ENCODE measurements around the gene LEPROT. TPM values are rescaled to one million over a fixed set of nuclear protein-coding genes. Genes with fewer than 3 reads are reported as not detected.
A peak's percentile ranks its signal among the peaks of the same experiment; 100 is the strongest.
"Not testable (repeated sequence)": the region's sequence is repeated elsewhere in the genome, so short reads cannot be mapped to it uniquely, and the experiment has no call there.

LEPROT gene, protein sequence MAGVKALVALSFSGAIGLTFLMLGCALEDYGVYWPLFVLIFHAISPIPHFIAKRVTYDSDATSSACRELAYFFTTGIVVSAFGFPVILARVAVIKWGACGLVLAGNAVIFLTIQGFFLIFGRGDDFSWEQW
- 111 TPM for polyA plus RNA-seq (2013)

DNA sequence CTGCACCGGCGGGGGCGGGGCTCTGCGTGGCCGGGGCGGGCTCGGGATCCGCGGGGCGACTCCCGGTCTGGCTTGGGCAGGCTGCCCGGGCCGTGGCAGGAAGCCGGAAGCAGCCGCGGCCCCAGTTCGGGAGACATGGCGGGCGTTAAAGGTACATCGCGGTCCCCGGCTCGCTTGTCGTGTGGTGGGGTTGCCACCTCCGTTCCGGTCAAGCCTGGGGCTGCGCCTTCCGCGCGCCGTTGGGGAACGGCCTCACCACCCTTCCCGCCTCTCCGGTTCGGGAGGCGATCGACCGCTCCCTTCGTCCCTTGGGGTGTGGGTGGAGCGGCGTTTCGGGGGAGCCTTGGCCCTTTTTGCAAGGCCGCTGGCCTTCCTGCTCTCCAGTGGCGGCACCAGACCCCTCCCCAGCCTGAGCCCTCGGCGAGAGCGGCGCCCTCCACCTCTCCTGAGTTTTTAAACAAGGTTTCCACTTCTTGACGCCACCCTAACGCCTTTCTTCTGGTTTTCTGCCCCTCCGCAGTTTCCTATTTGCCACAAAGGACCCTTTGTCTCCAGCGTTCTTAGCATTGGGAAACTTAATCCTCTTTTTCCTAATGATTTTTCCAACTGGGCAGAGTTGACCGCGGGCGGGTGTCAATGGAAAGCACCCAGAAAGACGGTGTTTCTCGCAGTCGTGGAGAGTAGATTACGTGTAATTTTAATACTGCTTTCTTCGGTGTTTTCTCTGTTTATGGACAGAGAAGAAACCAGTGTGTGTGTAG lies at the start of gene LEPROT, which contains the start of gene LEPR:
TSS of gene LEPROT (plus strand) at position 79 of the 761 bp plus-strand sequence. CDS start at position 136, 57 bp downstream.
TSS of gene LEPR (plus strand) at position 79 of the 761 bp plus-strand sequence. CDS start 144,898 bp downstream, outside the sequence.
- CTCF ChIA-PET = interaction anchor here (0.6 to 2.3 kb wide), 6 partner anchors 9 to 267 kb away, joined by 3 to 10 read pairs (median 3); no protein-coding TSS in a partner anchor
- WGBS (ENCODE audit: insufficient coverage) = 0% methylated on average over 41 of the region's 60 CpGs

DNA sequence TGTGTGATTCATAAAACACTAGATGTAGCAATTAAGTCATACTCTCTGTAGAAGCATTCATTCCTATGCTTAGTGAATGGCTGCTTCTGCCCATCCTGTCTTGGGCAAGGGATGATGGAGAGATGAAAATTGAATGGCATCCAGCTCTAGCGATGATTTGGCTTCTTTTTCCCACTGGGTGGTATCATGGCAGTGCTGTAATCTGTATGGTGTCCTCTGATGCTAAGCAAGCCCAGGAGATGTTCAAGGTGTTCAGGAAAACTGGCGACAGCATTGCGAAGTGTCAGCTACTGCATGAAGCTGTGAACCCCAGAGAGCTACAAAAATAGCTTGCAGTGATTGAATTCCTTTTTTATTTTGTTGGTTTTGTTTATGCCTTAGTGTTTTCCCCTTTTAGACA lies 48.9 kb upstream of the LEPROT start:
- 100% methylated on average over 1 of the region's 3 CpGs for WGBS (ENCODE audit: insufficient coverage)
- Histone ChIP-seq H3K4me1 (ENCODE audit: control extremely low read depth in 1 of 4, control insufficient read depth in 4 of 4, insufficient read depth in 4 of 4, low read length in 3 of 4) (peaks cover 0 to 3% (median 0%) of the 10 kb centered on the region in 4 experiments), H3K27me3 (replicated peaks in 2 of 5; ENCODE audit: control insufficient read depth in 4 of 5, insufficient read depth in 5 of 5, low read length in 4 of 5) (no peaks in the 10 kb centered on the region), H3K36me3 (ENCODE audit: control insufficient read depth in 4 of 4, insufficient read depth in 4 of 4, low read length in 3 of 4) (peaks cover 0 to 13% (median 3%) of the 10 kb centered on the region in 4 experiments), H3K27ac (ENCODE audit: insufficient read depth in 1 of 2, low read depth in 1 of 2, low read length in 2 of 2, poor library complexity in 1 of 2, severe bottlenecking in 2 of 2) (no peak overlapping the region), H3K4me3 (ENCODE audit: control insufficient read depth in 1 of 7, extremely low read depth in 1 of 7, insufficient read depth in 4 of 7, low read depth in 2 of 7, low read length in 6 of 7) (no peak overlapping the region), H3K9me3 (ENCODE audit: control extremely low read depth in 1 of 5, control insufficient read depth in 4 of 5, insufficient read depth in 2 of 5, low read depth in 1 of 5, low read length in 4 of 5) (no peaks in the 10 kb centered on the region)
- POLR2A ChIA-PET = interaction anchor here (0.6 kb wide), 2 partner anchors 121 to 813 kb away, joined by 3 to 5 read pairs; no protein-coding TSS in a partner anchor
- CTCF ChIA-PET = no interaction called here
- DNase-seq = no peak

More for the DNA sequence above, at the start of gene LEPROT, which contains the start of gene LEPR:
- H3K9me3 ChIP-seq (ENCODE audit: control extremely low read depth in 1 of 5, control insufficient read depth in 4 of 5, insufficient read depth in 2 of 5, low read depth in 1 of 5, low read length in 4 of 5) = no peaks in the 10 kb centered on the region
- no peaks in the 10 kb centered on the region for H3K27me3 ChIP-seq (replicated peaks in 2 of 5; ENCODE audit: control insufficient read depth in 4 of 5, insufficient read depth in 5 of 5, low read length in 4 of 5)
- peak in 2 of 3 donors; percentile 72 to 84 for DNase-seq
- peaks cover 6 to 12% (median 8%) of the 10 kb centered on the region in 4 experiments for H3K36me3 ChIP-seq (ENCODE audit: control insufficient read depth in 4 of 4, insufficient read depth in 4 of 4, low read length in 3 of 4)
- POLR2A ChIA-PET = no interaction called here
- peak within 1 kb of the TSS; percentile 97 for H3K27ac ChIP-seq (ENCODE audit: insufficient read depth in 1 of 2, low read depth in 1 of 2, low read length in 2 of 2, poor library complexity in 1 of 2, severe bottlenecking in 2 of 2)
- peak within 1 kb of the TSS; percentile 77 to 93 (median 92) for H3K4me3 ChIP-seq (ENCODE audit: control insufficient read depth in 1 of 7, extremely low read depth in 1 of 7, insufficient read depth in 4 of 7, low read depth in 2 of 7, low read length in 6 of 7)
- H3K4me1 ChIP-seq (ENCODE audit: control extremely low read depth in 1 of 4, control insufficient read depth in 4 of 4, insufficient read depth in 4 of 4, low read length in 3 of 4) = peaks cover 9 to 50% (median 29%) of the 10 kb centered on the region in 4 experiments

DNA sequence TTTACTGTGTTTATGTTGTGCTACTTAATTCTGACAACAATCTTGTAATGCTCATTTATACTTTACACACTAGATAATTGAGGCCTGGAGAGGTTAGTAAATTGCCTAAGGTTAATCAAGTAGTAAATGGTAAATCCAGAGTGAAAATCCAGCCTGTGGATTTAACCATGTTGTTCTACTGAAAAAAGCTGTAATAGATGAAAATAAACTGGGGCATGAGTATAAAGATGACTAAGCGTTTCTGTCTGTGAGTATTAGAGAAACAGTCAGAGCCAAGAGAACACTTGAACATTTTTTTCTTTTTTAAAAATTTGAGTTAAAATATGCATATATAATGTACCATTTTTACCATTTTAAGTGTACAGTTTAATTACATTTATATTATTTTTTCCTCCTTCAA lies 47.9 kb upstream of the LEPROT start:
- H3K4me3 ChIP-seq (ENCODE audit: control insufficient read depth in 1 of 7, extremely low read depth in 1 of 7, insufficient read depth in 4 of 7, low read depth in 2 of 7, low read length in 6 of 7) = no peak overlapping the region
- H3K9me3 ChIP-seq (ENCODE audit: control extremely low read depth in 1 of 5, control insufficient read depth in 4 of 5, insufficient read depth in 2 of 5, low read depth in 1 of 5, low read length in 4 of 5) = no peaks in the 10 kb centered on the region
- H3K27me3 ChIP-seq (replicated peaks in 2 of 5; ENCODE audit: control insufficient read depth in 4 of 5, insufficient read depth in 5 of 5, low read length in 4 of 5) = no peaks in the 10 kb centered on the region
- no peak overlapping the region for H3K27ac ChIP-seq (ENCODE audit: insufficient read depth in 1 of 2, low read depth in 1 of 2, low read length in 2 of 2, poor library complexity in 1 of 2, severe bottlenecking in 2 of 2)
- peaks cover 0 to 7% (median 1%) of the 10 kb centered on the region in 4 experiments for H3K36me3 ChIP-seq (ENCODE audit: control insufficient read depth in 4 of 4, insufficient read depth in 4 of 4, low read length in 3 of 4)
- no CpG with 5 or more reads among the region's 1 CpG for WGBS (ENCODE audit: insufficient coverage)
- ChIA-PET CTCF (interaction anchor here (0.6 kb wide), 1 partner anchor 63 kb away, joined by 3 read pairs; the partner anchor contains the start of gene DNAJC6), POLR2A (no interaction called here)
- H3K4me1 ChIP-seq (ENCODE audit: control extremely low read depth in 1 of 4, control insufficient read depth in 4 of 4, insufficient read depth in 4 of 4, low read length in 3 of 4) = peaks cover 0 to 3% (median 0%) of the 10 kb centered on the region in 4 experiments
- peak in 2 of 3 donors; percentile 32 to 55 for DNase-seq

DNA sequence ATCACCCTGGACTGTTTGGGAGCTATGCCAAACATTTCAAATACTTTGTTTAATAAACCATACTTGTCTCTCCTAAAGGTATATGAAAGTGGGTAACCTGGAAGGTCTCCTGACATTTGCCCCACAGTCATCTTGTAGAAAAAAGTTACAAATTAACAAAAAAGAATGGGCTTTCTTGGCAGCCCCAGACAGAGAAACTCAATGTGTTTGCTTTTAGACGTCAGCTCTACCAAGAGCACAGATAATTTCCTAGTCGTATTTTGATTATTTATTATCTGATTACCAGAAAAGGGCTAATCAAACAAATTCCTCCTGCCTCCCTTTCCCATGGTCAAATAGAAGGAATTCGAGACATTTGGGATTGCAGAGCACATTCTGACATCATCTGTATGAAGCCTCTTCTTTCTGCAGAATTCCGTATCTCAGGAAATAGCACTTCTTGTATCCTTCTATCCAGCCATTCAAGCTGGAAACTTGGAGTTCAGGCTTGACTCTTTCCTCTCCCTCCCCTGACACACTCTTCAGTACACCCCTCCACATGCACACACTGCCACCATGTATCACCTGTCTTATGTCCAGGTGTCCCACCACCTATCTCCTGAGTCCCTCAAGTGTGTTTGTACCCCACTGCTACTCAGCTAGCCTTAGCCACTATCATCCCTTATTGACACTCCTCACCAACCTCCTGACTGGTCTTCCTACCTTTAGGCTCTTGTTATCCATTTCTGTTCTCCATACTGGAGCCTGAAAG lies 42.8 kb upstream of the LEPROT start:
- ChIA-PET POLR2A (no interaction called here), CTCF (interaction anchor here (1.4 kb wide), 1 partner anchor 32 kb away, joined by 5 read pairs; no protein-coding TSS in a partner anchor)
- peaks cover 0 to 5% (median 2%) of the 10 kb centered on the region in 4 experiments for H3K36me3 ChIP-seq (ENCODE audit: control insufficient read depth in 4 of 4, insufficient read depth in 4 of 4, low read length in 3 of 4)
- H3K27me3 ChIP-seq (replicated peaks in 2 of 5; ENCODE audit: control insufficient read depth in 4 of 5, insufficient read depth in 5 of 5, low read length in 4 of 5) = no peaks in the 10 kb centered on the region
- H3K4me1 ChIP-seq (ENCODE audit: control extremely low read depth in 1 of 4, control insufficient read depth in 4 of 4, insufficient read depth in 4 of 4, low read length in 3 of 4) = peaks cover 0 to 12% (median 2%) of the 10 kb centered on the region in 4 experiments
- no peaks in the 10 kb centered on the region for H3K9me3 ChIP-seq (ENCODE audit: control extremely low read depth in 1 of 5, control insufficient read depth in 4 of 5, insufficient read depth in 2 of 5, low read depth in 1 of 5, low read length in 4 of 5)
- no peak overlapping the region for H3K4me3 ChIP-seq (ENCODE audit: control insufficient read depth in 1 of 7, extremely low read depth in 1 of 7, insufficient read depth in 4 of 7, low read depth in 2 of 7, low read length in 6 of 7)
- no peak for DNase-seq
- H3K27ac ChIP-seq (ENCODE audit: insufficient read depth in 1 of 2, low read depth in 1 of 2, low read length in 2 of 2, poor library complexity in 1 of 2, severe bottlenecking in 2 of 2) = no peak overlapping the region
- 100% methylated on average over 4 of the region's 4 CpGs for WGBS (ENCODE audit: insufficient coverage)

DNA sequence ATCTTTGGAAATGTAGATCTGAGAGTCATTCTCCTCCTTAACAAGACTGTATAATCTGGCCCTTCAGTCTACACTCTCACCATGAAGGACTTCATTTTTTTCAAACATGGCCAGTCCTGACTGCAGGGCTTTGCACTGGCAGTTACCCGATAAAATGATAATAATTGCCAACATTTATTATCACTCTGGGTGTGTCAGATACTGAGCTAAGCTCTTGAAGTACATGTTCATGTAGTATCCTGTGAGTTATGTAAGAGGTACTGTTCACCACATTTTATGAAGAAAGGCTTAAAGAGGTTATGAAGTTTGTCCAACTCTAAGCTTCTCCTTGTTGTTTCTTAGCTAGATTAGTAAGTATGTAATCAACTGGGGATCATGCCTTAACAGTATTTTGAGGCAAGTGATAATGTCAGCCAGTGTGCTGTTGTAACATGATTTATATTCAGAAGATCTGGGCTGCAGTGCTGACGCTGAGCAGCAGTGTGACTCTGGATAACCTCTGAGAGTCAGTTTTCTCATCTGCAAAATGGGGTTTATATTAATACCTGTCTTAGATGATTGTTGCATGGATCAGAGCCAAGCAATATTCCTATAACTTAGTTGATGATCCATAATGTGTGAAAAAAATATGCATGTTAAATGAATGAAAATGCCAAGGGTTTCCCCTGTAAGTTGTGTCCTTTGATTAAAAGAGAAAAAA lies 42.1 kb upstream of the LEPROT start:
- H3K4me3 ChIP-seq (ENCODE audit: control insufficient read depth in 1 of 7, extremely low read depth in 1 of 7, insufficient read depth in 4 of 7, low read depth in 2 of 7, low read length in 6 of 7) = no peak overlapping the region
- no peak overlapping the region for H3K27ac ChIP-seq (ENCODE audit: insufficient read depth in 1 of 2, low read depth in 1 of 2, low read length in 2 of 2, poor library complexity in 1 of 2, severe bottlenecking in 2 of 2)
- H3K27me3 ChIP-seq (replicated peaks in 2 of 5; ENCODE audit: control insufficient read depth in 4 of 5, insufficient read depth in 5 of 5, low read length in 4 of 5) = no peaks in the 10 kb centered on the region
- no peaks in the 10 kb centered on the region for H3K9me3 ChIP-seq (ENCODE audit: control extremely low read depth in 1 of 5, control insufficient read depth in 4 of 5, insufficient read depth in 2 of 5, low read depth in 1 of 5, low read length in 4 of 5)
- POLR2A ChIA-PET = no interaction called here
- peak in 1 of 3 donors; percentile 16 for DNase-seq
- peaks cover 0 to 9% (median 4%) of the 10 kb centered on the region in 4 experiments for H3K36me3 ChIP-seq (ENCODE audit: control insufficient read depth in 4 of 4, insufficient read depth in 4 of 4, low read length in 3 of 4)
- WGBS (ENCODE audit: insufficient coverage) = no CpG with 5 or more reads among the region's 2 CpGs
- peaks cover 0 to 12% (median 2%) of the 10 kb centered on the region in 4 experiments for H3K4me1 ChIP-seq (ENCODE audit: control extremely low read depth in 1 of 4, control insufficient read depth in 4 of 4, insufficient read depth in 4 of 4, low read length in 3 of 4)
- CTCF ChIA-PET = interaction anchor here (1.4 kb wide), 1 partner anchor 32 kb away, joined by 5 read pairs; no protein-coding TSS in a partner anchor

DNA sequence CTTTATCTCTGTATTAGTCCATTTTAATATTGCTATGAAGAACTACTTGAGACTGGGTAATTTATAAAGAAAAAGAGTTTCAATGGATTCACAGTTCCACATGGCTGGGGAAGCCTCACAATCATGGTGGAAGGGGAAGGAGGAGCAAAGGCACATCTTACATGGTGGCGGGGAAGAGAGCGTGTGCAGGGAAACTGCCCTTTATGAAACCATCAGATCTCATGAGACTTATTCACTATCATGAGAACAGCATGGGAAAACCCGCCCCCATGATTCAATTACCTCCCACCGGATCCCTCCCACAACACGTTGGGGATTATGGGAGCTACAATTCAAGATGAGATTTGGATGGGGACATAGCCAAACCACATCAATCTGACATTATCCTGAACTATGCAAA lies 36.0 kb upstream of the LEPROT start:
- H3K4me1 ChIP-seq (ENCODE audit: control extremely low read depth in 1 of 4, control insufficient read depth in 4 of 4, insufficient read depth in 4 of 4, low read length in 3 of 4); CTCF ChIA-PET; H3K9me3 ChIP-seq (ENCODE audit: control extremely low read depth in 1 of 5, control insufficient read depth in 4 of 5, insufficient read depth in 2 of 5, low read depth in 1 of 5, low read length in 4 of 5); POLR2A ChIA-PET; DNase-seq; H3K4me3 ChIP-seq (ENCODE audit: control insufficient read depth in 1 of 7, extremely low read depth in 1 of 7, insufficient read depth in 4 of 7, low read depth in 2 of 7, low read length in 6 of 7); H3K27me3 ChIP-seq (replicated peaks in 2 of 5; ENCODE audit: control insufficient read depth in 4 of 5, insufficient read depth in 5 of 5, low read length in 4 of 5); H3K27ac ChIP-seq (ENCODE audit: insufficient read depth in 1 of 2, low read depth in 1 of 2, low read length in 2 of 2, poor library complexity in 1 of 2, severe bottlenecking in 2 of 2): not testable (repeated sequence)
- WGBS (ENCODE audit: insufficient coverage) = 80% methylated on average over 1 of the region's 5 CpGs
- H3K36me3 ChIP-seq (ENCODE audit: control insufficient read depth in 4 of 4, insufficient read depth in 4 of 4, low read length in 3 of 4) = peaks cover 0 to 57% (median 16%) of the 10 kb centered on the region in 4 experiments
